ENCODE results near the gene TSPAN32.

Gene TSPAN32

GRCh38 chr11:2304506-2305139 lies 2.8 kb downstream of the TSPAN32 start:
- no peak for ATAC-seq

GRCh38 chr11:2305140-2305778 lies 3.4 kb downstream of the TSPAN32 start:
- ATAC-seq: peak; percentile 58 to 59

GRCh38 chr11:2305788-2306451 lies 4.1 kb downstream of the TSPAN32 start:
- ATAC-seq: no peak

- ATAC-seq: no peak
Observed at GRCh38 chr11:2306452-2306823, 4.6 kb downstream of the TSPAN32 start.

- ATAC-seq: no peak
Observed at GRCh38 chr11:2306877-2307500, 5.2 kb downstream of the TSPAN32 start.

GRCh38 chr11:2307501-2308331 lies 5.9 kb downstream of the TSPAN32 start:
- ATAC-seq: no peak

- no peak for ATAC-seq
Observed at GRCh38 chr11:2308713-2309112, 6.9 kb downstream of the TSPAN32 start.

- no peak for ATAC-seq
Observed at GRCh38 chr11:2309251-2310072, 7.6 kb downstream of the TSPAN32 start.

GRCh38 chr11:2310073-2310785 lies 8.4 kb downstream of the TSPAN32 start:
- ATAC-seq: no peak

GRCh38 chr11:2310786-2311352 lies 9.1 kb downstream of the TSPAN32 start:
- ATAC-seq: no peak

- no peak for ATAC-seq
Observed at GRCh38 chr11:2311353-2312133, 9.7 kb downstream of the TSPAN32 start.

- ATAC-seq: no peak
Observed at GRCh38 chr11:2312232-2313042, 10.6 kb downstream of the TSPAN32 start.

- ATAC-seq: no peak
Observed at GRCh38 chr11:2313051-2313951, 11.5 kb downstream of the TSPAN32 start.

GRCh38 chr11:2314136-2314524 lies 12.3 kb downstream of the TSPAN32 start:
- ATAC-seq: no peak

- no peak for ATAC-seq
Observed at GRCh38 chr11:2314525-2315394, 12.9 kb downstream of the TSPAN32 start.

GRCh38 chr11:2315395-2316168 lies 13.8 kb downstream of the TSPAN32 start:
- ATAC-seq: no peak

Data from activated CD4-positive, CD25-positive, alpha-beta regulatory T cell treated with anti-CD3 and anti-CD28 coated beads, Interleukin-2, amount 50 U/mL, for 24 hours (primary cell).